HUES64 (cell line): Measurements from ENCODE around the gene PDP2. TPM values are rescaled to one million over a fixed set of nuclear protein-coding genes. Genes with fewer than 3 reads are reported as not detected.

ENCODE experiments used
- H3K27ac ChIP-seq: 2 replicates; pipeline ENCODE4 v1.7.0; 2013; ENCODE audit warnings: low read depth, low read length, inconsistent platforms
- H3K27me3 ChIP-seq: 2 replicates; pipeline ENCODE4 v1.6.1; 2013; ENCODE audit warnings: mild to moderate bottlenecking, low read length; ENCODE audit not compliant: insufficient read depth
- H3K36me3 ChIP-seq: 2 replicates; pipeline ENCODE4 v1.6.1; 2013; ENCODE audit warnings: mild to moderate bottlenecking, low read length; ENCODE audit not compliant: insufficient read depth
- H3K4me1 ChIP-seq: 2 replicates; pipeline ENCODE4 v1.6.1; 2013; ENCODE audit warnings: mild to moderate bottlenecking, low read length, moderate library complexity; ENCODE audit not compliant: insufficient read depth
- H3K4me3 ChIP-seq: 2 replicates; pipeline ENCODE4 v1.5.1; 2013; ENCODE audit warnings: mild to moderate bottlenecking, low read length, moderate library complexity
- H3K9ac ChIP-seq: 2 replicates; pipeline ENCODE4 v1.6.1; 2013; ENCODE audit warnings: mild to moderate bottlenecking, low read depth, low read length
- H3K9me3 ChIP-seq: 2 replicates; pipeline ENCODE4 v1.6.1; 2013; ENCODE audit warnings: low read depth, low read length; ENCODE audit not compliant: insufficient read depth
- WGBS: fragments of 150-250, 120-280 bp; methylation state at CpG from one replicate; pipeline ENCODE4 v1.1.7; 2013; ENCODE audit warnings: missing lambda C conversion rate; 5-methylcytosine and 5-hydroxymethylcytosine counted together
- polyA plus RNA-seq, 2 experiments: library from polyadenylated mRNA; stranded (reverse); fragments of 50-300 nt; gene quantifications; one replicate each; pipeline ENCODE4 v1.2.3, GENCODE V29; 2013

PDP2 gene, protein sequence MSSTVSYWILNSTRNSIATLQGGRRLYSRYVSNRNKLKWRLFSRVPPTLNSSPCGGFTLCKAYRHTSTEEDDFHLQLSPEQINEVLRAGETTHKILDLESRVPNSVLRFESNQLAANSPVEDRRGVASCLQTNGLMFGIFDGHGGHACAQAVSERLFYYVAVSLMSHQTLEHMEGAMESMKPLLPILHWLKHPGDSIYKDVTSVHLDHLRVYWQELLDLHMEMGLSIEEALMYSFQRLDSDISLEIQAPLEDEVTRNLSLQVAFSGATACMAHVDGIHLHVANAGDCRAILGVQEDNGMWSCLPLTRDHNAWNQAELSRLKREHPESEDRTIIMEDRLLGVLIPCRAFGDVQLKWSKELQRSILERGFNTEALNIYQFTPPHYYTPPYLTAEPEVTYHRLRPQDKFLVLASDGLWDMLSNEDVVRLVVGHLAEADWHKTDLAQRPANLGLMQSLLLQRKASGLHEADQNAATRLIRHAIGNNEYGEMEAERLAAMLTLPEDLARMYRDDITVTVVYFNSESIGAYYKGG
- polyA plus RNA-seq (2013, experiment 1 of 2) = 11.3 TPM
- 13.8 TPM for polyA plus RNA-seq (2013, experiment 2 of 2)

DNA sequence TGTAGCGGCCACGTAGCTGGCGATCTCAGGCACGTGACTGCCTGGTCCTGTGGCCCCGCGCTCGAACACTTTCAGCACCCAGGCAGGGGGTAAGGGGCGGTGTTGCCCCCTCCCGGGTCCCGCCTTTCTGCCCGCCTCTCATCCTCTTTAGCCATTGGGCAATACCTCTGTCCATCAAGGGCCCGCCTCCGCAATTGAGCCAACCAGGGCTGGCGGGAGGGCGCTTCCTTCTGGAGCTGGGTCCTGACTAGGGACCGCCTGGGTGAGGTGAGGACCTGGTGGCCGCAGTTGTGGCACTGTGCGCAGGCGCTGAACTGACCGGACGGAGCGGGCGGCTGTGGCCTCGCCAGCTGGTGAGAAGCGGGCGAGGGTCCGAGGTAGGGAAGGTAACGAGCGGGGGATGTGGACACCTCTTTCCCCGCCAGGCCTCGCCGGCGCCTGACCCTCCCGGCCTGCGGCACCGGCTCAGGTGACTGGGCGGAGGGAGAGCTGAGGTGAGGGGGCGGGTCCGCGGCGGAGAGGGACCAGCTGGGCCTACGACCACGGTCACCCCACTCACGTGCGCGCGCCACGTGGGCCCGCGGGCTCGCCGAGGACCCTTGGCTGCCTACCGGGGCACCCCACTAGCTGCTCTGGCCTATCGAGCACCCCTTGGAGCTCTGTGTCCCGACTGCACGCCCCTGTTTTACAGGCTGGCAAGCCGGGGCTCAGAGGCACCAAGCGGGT, at the start of gene PDP2:
TSS of gene PDP2 (plus strand) at position 228 of the 726 bp plus-strand sequence. CDS start 3,770 bp downstream, outside the sequence.
- Histone ChIP-seq H3K9me3 (no peaks in the 10 kb centered on the region), H3K4me1 (peaks cover 10% of the 10 kb centered on the region; the same call in 1 of the 2 replicates), H3K27me3 (peaks cover 2% of the 10 kb centered on the region; the same call in 1 of the 2 replicates), H3K36me3 (peaks cover 14% of the 10 kb centered on the region), H3K4me3 (peak within 1 kb of the TSS; percentile 73), H3K27ac (no peak within 1 kb of the TSS), H3K9ac (peak within 1 kb of the TSS; percentile 67)
- WGBS = under 1% methylated on average over 58 of the region's 58 CpGs

DNA sequence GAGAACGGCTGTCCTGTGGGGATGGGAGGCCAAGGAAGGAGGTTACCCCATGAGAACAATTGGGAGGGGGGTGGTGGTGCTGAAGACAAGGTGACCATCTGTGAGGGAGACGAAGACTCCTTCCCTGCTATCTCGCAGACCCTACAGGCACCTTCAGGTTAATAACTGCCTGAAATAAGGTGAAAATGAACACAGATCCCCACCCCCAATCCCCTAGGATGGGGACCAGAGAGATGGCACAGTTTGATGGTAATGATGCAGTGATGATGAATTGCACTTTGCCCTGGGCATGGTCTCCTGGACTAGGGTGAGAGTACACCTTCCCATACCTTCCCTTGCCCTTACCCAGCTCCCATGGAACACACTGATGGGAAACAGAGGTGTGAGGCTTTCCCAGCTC, 48.1 kb upstream of the PDP2 start:
- no peak overlapping the region for H3K4me3 ChIP-seq
- 0 out of 2 replicates have a peak, but pooled peaks cover 3% of the 10 kb centered on the region for H3K27me3 ChIP-seq
- peaks cover 12% of the 10 kb centered on the region for H3K36me3 ChIP-seq
- peaks cover 10% of the 10 kb centered on the region; the same call in 1 of the 2 replicates for H3K4me1 ChIP-seq
- no peak overlapping the region for H3K9ac ChIP-seq
- no peak overlapping the region for H3K27ac ChIP-seq
- 96% methylated on average over 3 of the region's 3 CpGs for WGBS
- H3K9me3 ChIP-seq = no peaks in the 10 kb centered on the region

DNA sequence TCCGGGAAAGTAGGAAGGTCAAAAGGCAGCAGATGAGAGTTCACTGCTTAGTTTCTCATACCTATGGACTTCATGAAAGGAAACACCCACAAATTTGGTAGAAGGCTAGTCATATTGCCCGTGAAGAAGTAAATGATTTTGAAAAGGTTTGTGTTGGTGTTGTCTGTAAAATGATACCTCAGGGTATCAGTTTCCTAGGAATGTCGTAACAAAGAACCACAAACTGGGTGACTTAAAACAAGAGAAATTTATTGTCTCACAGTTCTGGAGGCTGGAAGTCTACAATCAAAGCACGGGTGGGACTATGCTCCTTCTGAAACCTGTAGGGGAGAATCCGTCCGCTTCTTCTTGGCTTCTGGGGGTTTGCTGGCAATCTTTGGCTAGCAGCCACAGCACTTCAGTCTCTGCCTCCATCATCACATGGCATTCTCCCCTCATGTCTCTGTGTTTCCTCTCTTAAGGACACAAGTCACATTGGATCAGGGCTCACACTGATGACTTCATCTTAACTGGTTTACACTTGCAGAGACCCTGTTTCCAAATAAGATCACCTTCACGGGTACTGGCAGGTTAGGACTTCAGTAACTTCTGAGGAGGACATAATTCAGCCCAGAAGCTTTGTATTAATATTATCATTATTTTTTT, 47.5 kb upstream of the PDP2 start:
- no peaks in the 10 kb centered on the region for H3K9me3 ChIP-seq
- H3K36me3 ChIP-seq = peaks cover 7% of the 10 kb centered on the region
- peaks cover 10% of the 10 kb centered on the region; the same call in 1 of the 2 replicates for H3K4me1 ChIP-seq
- WGBS = 85% methylated on average over 7 of the region's 7 CpGs
- H3K4me3 ChIP-seq = no peak overlapping the region
- H3K27me3 ChIP-seq = 0 out of 2 replicates have a peak, but pooled peaks cover 3% of the 10 kb centered on the region
- no peak overlapping the region for H3K9ac ChIP-seq
- no peak overlapping the region for H3K27ac ChIP-seq

DNA sequence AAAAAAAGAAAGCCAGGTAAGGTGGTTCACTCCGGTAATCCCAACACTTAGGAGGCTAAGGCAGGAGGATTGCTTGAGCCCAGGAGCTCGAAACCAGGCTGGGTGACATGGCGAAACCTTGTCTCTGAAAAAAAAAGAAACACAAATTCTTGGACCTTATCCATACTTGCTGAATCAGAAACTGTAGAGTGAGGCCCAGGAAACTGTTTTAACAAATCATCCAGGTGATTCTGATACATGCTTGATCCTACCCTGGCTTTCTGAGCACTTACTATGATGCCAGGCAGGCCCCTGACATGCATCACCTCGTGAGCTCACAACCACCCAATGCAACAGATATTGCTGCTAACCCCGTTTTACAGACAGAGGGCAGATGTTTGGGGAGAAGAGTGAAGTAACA, 45.6 kb upstream of the PDP2 start:
- no peaks in the 10 kb centered on the region for H3K9me3 ChIP-seq
- H3K27me3 ChIP-seq = 0 out of 2 replicates have a peak, but pooled peaks cover 3% of the 10 kb centered on the region
- H3K4me3 ChIP-seq = no peak overlapping the region
- H3K4me1 ChIP-seq = 0 out of 2 replicates have a peak, but pooled peaks cover under 1% of the 10 kb centered on the region
- WGBS = 93% methylated on average over 5 of the region's 5 CpGs
- H3K9ac ChIP-seq = no peak overlapping the region
- H3K36me3 ChIP-seq = no peaks in the 10 kb centered on the region
- no peak overlapping the region for H3K27ac ChIP-seq

DNA sequence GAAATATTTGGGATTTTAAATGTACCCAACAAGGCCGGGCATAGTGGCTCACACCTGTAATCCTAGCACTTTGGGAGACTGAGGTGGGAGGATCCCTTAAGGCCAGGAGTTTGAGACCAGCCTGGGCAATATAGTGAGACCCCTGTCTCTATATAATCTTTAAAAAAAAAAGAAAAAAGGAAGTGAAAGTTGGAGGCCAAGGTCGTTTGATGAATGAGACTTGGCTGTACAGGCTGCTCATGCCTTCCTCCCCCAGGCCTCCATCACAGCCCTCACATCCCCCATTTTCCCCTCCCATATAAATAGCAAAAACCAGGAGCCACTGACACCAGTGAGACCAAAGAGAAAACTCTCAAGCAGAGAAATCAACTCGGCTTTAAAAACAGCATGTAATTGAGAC, 39.4 kb upstream of the PDP2 start:
- Histone ChIP-seq H3K4me1 (no peaks in the 10 kb centered on the region), H3K27ac (no peak overlapping the region), H3K9ac (no peak overlapping the region), H3K27me3 (peaks cover 45% of the 10 kb centered on the region), H3K4me3 (no peak overlapping the region), H3K36me3 (no peaks in the 10 kb centered on the region), H3K9me3 (no peaks in the 10 kb centered on the region)
- 63% methylated on average over 3 of the region's 3 CpGs for WGBS

DNA sequence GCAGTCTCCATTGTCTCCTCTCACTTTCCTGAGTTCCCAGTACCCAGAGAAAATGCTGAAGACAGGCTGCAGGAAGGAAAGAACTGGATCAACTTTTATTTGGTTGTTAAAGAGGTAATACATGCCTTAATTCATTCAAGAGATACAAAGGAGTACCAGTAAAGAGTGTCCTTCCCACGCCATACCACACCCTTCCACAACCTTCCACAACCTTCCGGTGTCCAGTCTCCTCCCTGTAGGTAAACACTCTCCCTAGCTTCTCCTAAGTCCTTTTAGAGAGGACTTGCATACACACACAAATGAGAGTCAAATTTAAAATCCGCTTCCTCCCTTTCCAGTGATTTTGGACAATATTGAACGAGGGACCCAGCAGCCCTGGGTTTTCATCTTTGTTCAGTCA, 38.9 kb upstream of the PDP2 start:
- no peak overlapping the region for H3K4me3 ChIP-seq
- H3K36me3 ChIP-seq = no peaks in the 10 kb centered on the region
- no peaks in the 10 kb centered on the region for H3K9me3 ChIP-seq
- H3K9ac ChIP-seq = no peak overlapping the region
- no peak overlapping the region for H3K27ac ChIP-seq
- no peaks in the 10 kb centered on the region for H3K4me1 ChIP-seq
- H3K27me3 ChIP-seq = peaks cover 50% of the 10 kb centered on the region
- 89% methylated on average over 4 of the region's 4 CpGs for WGBS

DNA sequence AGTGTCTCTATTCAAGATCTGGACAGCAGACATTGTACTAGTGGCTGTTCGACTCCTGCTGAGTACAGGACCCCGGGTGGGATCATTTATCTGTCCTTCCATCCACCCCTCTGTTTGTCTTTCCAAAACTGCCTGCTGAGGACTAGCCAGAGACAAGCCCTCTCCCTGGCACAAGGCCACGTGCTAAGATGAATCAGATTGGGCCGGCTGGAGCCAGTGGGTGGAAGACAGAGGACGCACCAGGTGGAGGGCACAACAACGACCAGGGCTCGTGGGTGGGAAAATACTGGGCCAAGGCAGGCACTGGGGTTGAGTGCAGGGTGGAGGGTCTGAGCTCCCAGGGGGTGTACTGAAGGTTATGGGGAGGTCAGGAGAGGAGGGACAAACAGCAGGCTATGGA, 37.5 kb upstream of the PDP2 start:
- no peak overlapping the region for H3K4me3 ChIP-seq
- peaks cover 64% of the 10 kb centered on the region for H3K27me3 ChIP-seq
- H3K9me3 ChIP-seq = no peaks in the 10 kb centered on the region
- H3K9ac ChIP-seq = no peak overlapping the region
- no peaks in the 10 kb centered on the region for H3K4me1 ChIP-seq
- H3K27ac ChIP-seq = no peak overlapping the region
- H3K36me3 ChIP-seq = no peaks in the 10 kb centered on the region
- 86% methylated on average over 7 of the region's 7 CpGs for WGBS

DNA sequence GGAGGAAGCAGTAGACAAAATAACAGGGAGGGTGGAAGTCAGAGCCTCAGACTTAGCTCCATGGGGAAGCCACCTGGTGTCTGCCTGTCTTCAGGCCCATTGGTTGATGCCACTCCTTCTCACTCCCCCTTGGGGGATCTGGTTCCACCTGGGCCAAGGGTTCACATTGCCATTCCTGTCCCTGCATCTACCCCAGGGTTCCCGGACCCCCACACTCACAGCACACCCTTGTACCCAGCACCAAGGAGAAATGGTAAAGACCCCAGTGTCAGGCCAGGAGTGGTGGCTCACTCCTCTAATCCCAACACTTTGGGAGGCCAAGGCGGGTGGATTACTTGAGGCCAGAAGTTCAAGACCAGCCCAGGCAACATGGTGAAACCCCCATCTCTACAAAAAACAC, 37.1 kb upstream of the PDP2 start:
- H3K9me3 ChIP-seq = no peaks in the 10 kb centered on the region
- no peak overlapping the region for H3K4me3 ChIP-seq
- no peak overlapping the region for H3K27ac ChIP-seq
- H3K27me3 ChIP-seq = peaks cover 64% of the 10 kb centered on the region
- WGBS = 92% methylated on average over 2 of the region's 2 CpGs
- H3K9ac ChIP-seq = no peak overlapping the region
- H3K36me3 ChIP-seq = no peaks in the 10 kb centered on the region
- H3K4me1 ChIP-seq = no peaks in the 10 kb centered on the region

DNA sequence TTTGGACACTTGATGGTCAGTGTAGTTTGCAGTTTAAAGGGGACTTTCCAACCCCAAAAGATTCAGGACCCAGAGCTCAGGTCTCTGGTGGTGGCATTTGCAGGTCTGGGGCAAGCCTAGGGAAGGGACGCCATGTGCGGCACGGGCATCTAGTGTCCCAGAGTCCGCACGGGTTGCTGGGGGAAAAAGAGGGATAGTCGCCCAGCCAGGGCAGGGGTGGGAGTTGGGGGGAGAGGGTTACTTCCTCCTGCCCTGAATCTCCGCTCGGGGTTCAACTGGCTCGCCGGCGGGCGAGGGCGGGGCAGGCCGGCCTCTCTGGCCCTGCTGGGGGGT, 36.3 kb upstream of the PDP2 start:
- Histone ChIP-seq H3K4me1 (no peaks in the 10 kb centered on the region), H3K9me3 (no peaks in the 10 kb centered on the region), H3K36me3 (no peaks in the 10 kb centered on the region), H3K9ac (no peak overlapping the region), H3K27ac (no peak overlapping the region), H3K4me3 (peak overlapping the region; percentile 60), H3K27me3 (peaks cover 64% of the 10 kb centered on the region)
- 9% methylated on average over 14 of the region's 14 CpGs for WGBS

DNA sequence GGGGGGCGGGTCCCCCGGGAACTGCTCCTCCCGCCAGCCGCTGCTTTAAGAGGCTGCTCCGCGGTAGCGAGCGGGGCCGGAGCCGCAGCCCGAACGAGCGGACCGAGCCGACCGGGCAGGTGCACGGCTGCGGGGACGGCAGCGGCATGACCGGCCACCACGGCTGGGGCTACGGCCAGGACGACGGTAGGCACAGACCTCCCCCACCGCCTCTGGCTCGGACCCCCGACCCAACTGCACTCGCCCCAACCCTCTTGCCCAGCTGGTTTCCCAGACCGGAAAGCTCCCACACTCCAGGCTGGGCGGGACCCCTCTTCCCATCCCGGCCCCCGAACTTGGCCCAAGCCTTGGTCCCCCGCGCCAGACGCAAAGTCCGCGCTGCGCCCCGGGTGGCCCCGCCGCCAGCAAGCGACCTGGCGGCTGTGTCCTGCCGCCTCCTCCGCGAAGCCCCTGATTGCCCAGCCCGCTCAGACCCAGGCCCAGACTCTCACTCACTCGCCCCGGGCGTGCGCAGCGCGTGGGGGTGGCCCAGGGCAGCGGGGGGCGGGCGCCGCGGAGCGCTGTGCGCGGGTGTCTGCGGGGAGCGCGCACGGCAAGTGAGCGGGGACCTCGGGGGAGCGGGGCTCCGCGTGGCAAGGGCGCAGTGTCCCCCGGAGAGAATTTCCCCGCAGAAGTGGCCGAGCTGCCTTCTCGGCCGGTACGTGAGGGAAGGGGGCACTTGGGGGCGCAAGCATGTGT, 35.8 kb upstream of the PDP2 start, which contains the start of gene CA7:
TSS of gene CA7 (plus strand) at position 73 of the 738 bp plus-strand sequence. CDS start at position 147, 74 bp downstream.
- Histone ChIP-seq H3K36me3 (no peaks in the 10 kb centered on the region), H3K27ac (no peak within 1 kb of the TSS), H3K9me3 (no peaks in the 10 kb centered on the region), H3K9ac (peak within 1 kb of the TSS; percentile 1; the same call in 1 of the 2 replicates), H3K4me1 (no peaks in the 10 kb centered on the region), H3K4me3 (peak within 1 kb of the TSS; percentile 60), H3K27me3 (peaks cover 64% of the 10 kb centered on the region)
- WGBS = 2% methylated on average over 79 of the region's 79 CpGs
